Ishikawa (cell line): ENCODE data around the gene USP53.

Experiments used
- CEBPB ChIP-seq: IDR thresholded peaks from 2 replicates; pipeline ENCODE4 v1.6.1; 2012
- RAD21 ChIP-seq: IDR thresholded peaks from 2 replicates; pipeline ENCODE4 v1.6.1; 2012; ENCODE audit warnings: low read depth
- TF ChIP-seq, protein P1 (sequence below): IDR thresholded peaks from 2 replicates; pipeline ENCODE4 v1.6.1; 2012

DNA sequence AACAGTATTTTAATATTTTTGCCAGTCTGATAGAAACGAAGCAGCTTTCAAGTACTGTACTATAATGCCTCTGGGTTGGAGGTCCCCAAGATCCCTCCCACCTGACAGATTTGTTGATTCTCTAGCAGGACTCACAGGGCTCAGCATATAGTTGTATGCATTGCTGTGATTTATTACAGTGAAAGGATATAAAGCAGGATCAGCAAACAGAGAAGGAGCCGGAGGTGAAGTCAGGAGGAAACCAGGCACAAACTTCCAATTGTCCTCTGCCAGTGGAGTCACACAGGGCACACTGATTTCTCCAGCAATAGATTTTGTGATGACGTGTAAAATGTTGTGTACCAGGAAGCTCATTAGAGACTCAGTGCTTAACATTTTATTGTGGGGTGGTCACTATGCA lies 19.0 kb downstream of the USP53 start:
- TF ChIP-seq, protein P1, sequence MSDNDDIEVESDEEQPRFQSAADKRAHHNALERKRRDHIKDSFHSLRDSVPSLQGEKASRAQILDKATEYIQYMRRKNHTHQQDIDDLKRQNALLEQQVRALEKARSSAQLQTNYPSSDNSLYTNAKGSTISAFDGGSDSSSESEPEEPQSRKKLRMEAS = no peak
- TF ChIP-seq RAD21 (no peak), CEBPB (no peak)
